Measurements from ENCODE around the gene TAS2R31. TPM values are rescaled to one million over a fixed set of nuclear protein-coding genes. Genes with fewer than 3 reads are reported as not detected.
"Not testable (repeated sequence)": the region's sequence is repeated elsewhere in the genome, so short reads cannot be mapped to it uniquely, and the experiment has no call there.

Gene TAS2R31
- total RNA-seq, 4 donors from 2014 or later = 1.1 to 3.3 (median 2.2) TPM

- H3K27me3 ChIP-seq = no peaks in the 10 kb centered on the region
- intact Hi-C loops (cut with DNase I) = loop anchor here (5.0 kb wide), 1 partner anchor 53 kb away; no protein-coding TSS in a partner anchor
- no peak overlapping the region for H3K27ac ChIP-seq (replicated peaks in 1 of 4)
- DNase-seq (ENCODE audit: extremely low spot score) = no peak
- no peaks in the 10 kb centered on the region for H3K9me3 ChIP-seq
- WGBS = 87% methylated on average over 5 of the region's 5 CpGs
- peaks cover 0 to 8% (median 6%) of the 10 kb centered on the region in 4 donors for H3K4me1 ChIP-seq
- H3K36me3 ChIP-seq = no peaks in the 10 kb centered on the region
- H3K4me3 ChIP-seq = no peak overlapping the region
- no peak for TF ChIP-seq POLR2AphosphoS5 (IDR thresholded peaks at IDR 0.05)
- TF ChIP-seq EP300 (IDR thresholded peaks at IDR 0.05) = no peak
- no peak for TF ChIP-seq CTCF (IDR thresholded peaks at IDR 0.05)
- TF ChIP-seq POLR2A (IDR thresholded peaks at IDR 0.05; ENCODE audit: low read depth) = no peak
Measured at GRCh38 chr12:11069854-11070365, 38.7 kb upstream of the TAS2R31 start.

- Histone ChIP-seq H3K27me3 (no peaks in the 10 kb centered on the region), H3K4me1 (peaks cover 0 to 8% (median 6%) of the 10 kb centered on the region in 4 donors), H3K4me3 (no peak overlapping the region), H3K27ac (replicated peaks in 1 of 4) (no peak overlapping the region), H3K9me3 (no peaks in the 10 kb centered on the region), H3K36me3 (no peaks in the 10 kb centered on the region)
- no peak for DNase-seq (ENCODE audit: extremely low spot score)
- WGBS = 44% methylated on average over 2 of the region's 2 CpGs
- intact Hi-C loops (cut with DNase I) = no loop called here
- TF ChIP-seq CTCF (IDR thresholded peaks at IDR 0.05) (no peak), EP300 (IDR thresholded peaks at IDR 0.05) (no peak), POLR2A (IDR thresholded peaks at IDR 0.05; ENCODE audit: low read depth) (no peak), POLR2AphosphoS5 (IDR thresholded peaks at IDR 0.05) (no peak)
Measured at GRCh38 chr12:11067514-11067913, 36.3 kb upstream of the TAS2R31 start.

GRCh38 chr12:11062194-11062593 lies 31.0 kb upstream of the TAS2R31 start, which contains the start of gene TAS2R46:
Gene TAS2R46 (minus strand): TSS chr12:11062294. CDS start chr12:11062294, 0 bp downstream.
- H3K9me3 ChIP-seq; H3K27me3 ChIP-seq; H3K4me3 ChIP-seq; intact Hi-C loops (cut with DNase I); H3K36me3 ChIP-seq; H3K27ac ChIP-seq (replicated peaks in 1 of 4); H3K4me1 ChIP-seq; DNase-seq (ENCODE audit: extremely low spot score): not testable (repeated sequence)
- WGBS = 96% methylated on average over 1 of the region's 1 CpG

- Histone ChIP-seq H3K36me3 (no peaks in the 10 kb centered on the region), H3K9me3 (no peaks in the 10 kb centered on the region)
- intact Hi-C loops (cut with DNase I) = no loop called here
Measured at GRCh38 chr12:11059784-11060183, 28.6 kb upstream of the TAS2R31 start.

GRCh38 chr12:11059041-11059440 lies 27.8 kb upstream of the TAS2R31 start:
- H3K36me3 ChIP-seq = no peaks in the 10 kb centered on the region
- TF ChIP-seq EP300 (IDR thresholded peaks at IDR 0.05) (no peak), POLR2A (IDR thresholded peaks at IDR 0.05; ENCODE audit: low read depth) (no peak)
- WGBS = 98% methylated on average over 3 of the region's 3 CpGs
- H3K4me3 ChIP-seq = no peak overlapping the region
- intact Hi-C loops (cut with DNase I) = no loop called here
- no peaks in the 10 kb centered on the region for H3K9me3 ChIP-seq
- DNase-seq (ENCODE audit: extremely low spot score) = no peak
- H3K27ac ChIP-seq (replicated peaks in 1 of 4) = no peak overlapping the region
- H3K27me3 ChIP-seq = no peaks in the 10 kb centered on the region
- no peaks in the 10 kb centered on the region for H3K4me1 ChIP-seq

More at GRCh38 chr12:11059784-11060183, 28.6 kb upstream of the TAS2R31 start:
- no peak for DNase-seq (ENCODE audit: extremely low spot score)
- no peak overlapping the region for H3K4me3 ChIP-seq
- no peaks in the 10 kb centered on the region for H3K27me3 ChIP-seq
- H3K27ac ChIP-seq (replicated peaks in 1 of 4) = no peak overlapping the region
- no peaks in the 10 kb centered on the region for H3K4me1 ChIP-seq
- TF ChIP-seq POLR2A (IDR thresholded peaks at IDR 0.05; ENCODE audit: low read depth) = no peak
- no peak for TF ChIP-seq EP300 (IDR thresholded peaks at IDR 0.05)
- no peak for TF ChIP-seq CTCF (IDR thresholded peaks at IDR 0.05)
- TF ChIP-seq POLR2AphosphoS5 (IDR thresholded peaks at IDR 0.05) = no peak

- TF ChIP-seq POLR2AphosphoS5 (IDR thresholded peaks at IDR 0.05) (no peak), POLR2A (IDR thresholded peaks at IDR 0.05; ENCODE audit: low read depth) (no peak), EP300 (IDR thresholded peaks at IDR 0.05) (no peak), CTCF (IDR thresholded peaks at IDR 0.05) (no peak)
- Histone ChIP-seq H3K36me3 (no peaks in the 10 kb centered on the region), H3K4me1 (no peaks in the 10 kb centered on the region), H3K27me3 (no peaks in the 10 kb centered on the region), H3K4me3 (no peak overlapping the region), H3K9me3 (peaks cover 0 to under 1% (median 0%) of the 10 kb centered on the region in 4 donors), H3K27ac (replicated peaks in 1 of 4) (no peak overlapping the region)
- no peak for DNase-seq (ENCODE audit: extremely low spot score)
- 85% methylated on average over 2 of the region's 2 CpGs for WGBS
- intact Hi-C loops (cut with DNase I) = no loop called here
Measured at GRCh38 chr12:11055306-11055705, 24.1 kb upstream of the TAS2R31 start.

GRCh38 chr12:11049806-11050531 lies 18.8 kb upstream of the TAS2R31 start:
- intact Hi-C loops (cut with DNase I); H3K27ac ChIP-seq (replicated peaks in 1 of 4); DNase-seq (ENCODE audit: extremely low spot score); H3K4me3 ChIP-seq; H3K36me3 ChIP-seq; H3K27me3 ChIP-seq; H3K9me3 ChIP-seq: not testable (repeated sequence)
- WGBS = 91% methylated on average over 7 of the region's 7 CpGs
- H3K4me1 ChIP-seq = peaks cover 6 to 13% (median 9%) of the 10 kb centered on the region in 4 donors

- H3K36me3 ChIP-seq; H3K27me3 ChIP-seq; H3K4me1 ChIP-seq; H3K27ac ChIP-seq (replicated peaks in 1 of 4); H3K4me3 ChIP-seq; DNase-seq (ENCODE audit: extremely low spot score); intact Hi-C loops (cut with DNase I); H3K9me3 ChIP-seq: not testable (repeated sequence)
- 92% methylated on average over 2 of the region's 2 CpGs for WGBS
Measured at GRCh38 chr12:11041366-11041765, 10.2 kb upstream of the TAS2R31 start.

All from esophagus muscularis mucosa (tissue), 4 donors.